SK-N-SH (cell line): Measurements from ENCODE around the gene RREB1. TPM values are rescaled to one million over a fixed set of nuclear protein-coding genes. Genes with fewer than 3 reads are reported as not detected.

ENCODE experiments used
- CTCF ChIA-PET: fragments of 300-600, 350-600 bp; formaldehyde crosslinking; extraction: SDS; loops from one replicate; lab custom pipeline; 2021; lab: Yijun Ruan, JAX
- POLR2A ChIA-PET: fragments of 350-600 bp; sonication (Branson Sonifier 250); formaldehyde crosslinking; extraction: SDS; loops from one replicate; lab custom pipeline; 2020; ENCODE audit warnings: antibody characterized with exemption, inconsistent platforms; lab: Yijun Ruan, JAX
- DNase-seq: peaks from one replicate; pipeline ENCODE4 v3.0.0; 2012
- H2AFZ ChIP-seq: fragments of 200-600 bp; sonication (generic); 2 replicates; pipeline ENCODE4 v1.8.1; 2016; ENCODE audit warnings: antibody characterized with exemption, mild to moderate bottlenecking, low read depth
- H3F3A ChIP-seq: fragments of 200-600 bp; sonication (generic); replicated peaks from 2 replicates; pipeline ENCODE3; 2016; ENCODE audit warnings: antibody characterized with exemption, mild to moderate bottlenecking; ENCODE audit not compliant: insufficient read depth
- H3K27ac ChIP-seq, 2 experiments: fragments of 200-500 bp in 1 of 2; fragments of 200-600 bp in 1 of 2; sonication (Bioruptor generic) in 1 of 2; sonication (generic), shearing (Covaris generic) in 1 of 2; 2 replicates each; pipeline versions ENCODE4 v1.5.1 to v1.6.1; 2014 to 2016; ENCODE audit warnings: low read depth in 2 of 2, inconsistent platforms in 1 of 2, low read length in 1 of 2, mild to moderate bottlenecking in 1 of 2, mixed read lengths in 1 of 2
- H3K27me3 ChIP-seq: fragments of 200-600 bp; sonication (generic), shearing (Covaris generic); 2 replicates; pipeline ENCODE4 v1.6.1; 2016; ENCODE audit warnings: mixed run types; ENCODE audit not compliant: insufficient read depth
- H3K36me3 ChIP-seq, 2 experiments: fragments of 200-500 bp in 1 of 2; fragments of 200-600 bp in 1 of 2; sonication (Bioruptor generic) in 1 of 2; sonication (generic) in 1 of 2; replicated peaks in 1 of 2; 2 replicates each; pipeline versions ENCODE3 to v1.5.1; 2014 to 2016; ENCODE audit warnings: low read length in 1 of 2, mild to moderate bottlenecking in 1 of 2; ENCODE audit not compliant: insufficient read depth in 2 of 2, control insufficient read depth in 1 of 2
- H3K4me1 ChIP-seq, 2 experiments: fragments of 200-500 bp in 1 of 2; fragments of 200-600 bp in 1 of 2; sonication (Bioruptor generic) in 1 of 2; sonication (generic), shearing (Covaris generic) in 1 of 2; 2 replicates each; pipeline versions ENCODE4 v1.5.1 to v1.6.1; 2014 to 2016; ENCODE audit warnings: low read depth in 1 of 2, low read length in 1 of 2, mixed run types in 1 of 2; ENCODE audit not compliant: insufficient read depth in 2 of 2, control insufficient read depth in 1 of 2
- H3K4me2 ChIP-seq: fragments of 200-600 bp; sonication (generic), shearing (Covaris generic); 2 replicates; pipeline ENCODE4 v1.6.1; 2017; ENCODE audit warnings: mixed run types
- H3K4me3 ChIP-seq, 2 experiments: fragments of 200-500 bp in 1 of 2; fragments of 200-600 bp in 1 of 2; sonication (Bioruptor generic) in 1 of 2; sonication (generic), shearing (Covaris generic) in 1 of 2; 2 replicates each; pipeline versions ENCODE4 v1.5.1 to v1.8.1; 2014 to 2016; ENCODE audit warnings: low read depth in 2 of 2, inconsistent platforms in 1 of 2, low read length in 1 of 2, mild to moderate bottlenecking in 1 of 2, mixed read lengths in 1 of 2, moderate library complexity in 1 of 2
- H3K79me2 ChIP-seq: fragments of 200-600 bp; sonication (generic); 2 replicates; pipeline ENCODE4 v1.8.1; 2017; ENCODE audit warnings: mild to moderate bottlenecking; ENCODE audit not compliant: insufficient read depth
- H3K9ac ChIP-seq: fragments of 200-600 bp; sonication (generic); 2 replicates; pipeline ENCODE4 v1.6.1; 2017; ENCODE audit warnings: mixed run types
- H3K9me2 ChIP-seq: fragments of 200-600 bp; sonication (generic); 2 replicates; pipeline ENCODE4 v1.6.1; 2017; ENCODE audit warnings: mixed run types
- H3K9me3 ChIP-seq: fragments of 200-600 bp; sonication (generic); 2 replicates; pipeline ENCODE4 v1.6.1; 2017; ENCODE audit warnings: mixed run types, mild to moderate bottlenecking, moderate library complexity
- H4K20me1 ChIP-seq: fragments of 200-600 bp; sonication (generic); 2 replicates; pipeline ENCODE4 v1.6.1; 2017; ENCODE audit warnings: mild to moderate bottlenecking, mixed run types; ENCODE audit not compliant: insufficient read depth
- ELF1 ChIP-seq: IDR thresholded peaks from 2 replicates; pipeline ENCODE4 v1.4.0; 2012
- EP300 ChIP-seq, 2 experiments: IDR thresholded peaks; 2 replicates each; pipeline versions ENCODE4 v1.4.0 to v1.6.1; 2012; ENCODE audit warnings: borderline replicate concordance in 1 of 2, low read depth in 1 of 2, low read length in 1 of 2
- GABPA ChIP-seq: IDR thresholded peaks from 2 replicates; pipeline ENCODE4 v1.4.0; 2012; ENCODE audit warnings: low read depth, mild to moderate bottlenecking
- GATA2 ChIP-seq: sonication (generic); formaldehyde crosslinking; IDR thresholded peaks from 2 replicates; pipeline ENCODE4 v1.5.0; 2020; ENCODE audit warnings: mild to moderate bottlenecking, missing genetic modification reagents
- JUND ChIP-seq: IDR thresholded peaks from 2 replicates; pipeline ENCODE4 v1.4.0; 2012
- MEF2A ChIP-seq: IDR thresholded peaks from 2 replicates; pipeline ENCODE4 v1.4.0; 2012; ENCODE audit warnings: low read depth, borderline replicate concordance
- MXI1 ChIP-seq: IDR thresholded peaks from 2 replicates; pipeline ENCODE4 v1.6.1; 2012; ENCODE audit warnings: mild to moderate bottlenecking, low read depth, low read length, improper control_type of control experiment
- POLR2AphosphoS5 ChIP-seq: IDR thresholded peaks from 2 replicates; pipeline ENCODE4 v1.6.1; 2012; ENCODE audit warnings: low read depth, low read length
- RAD21 ChIP-seq: IDR thresholded peaks from 2 replicates; pipeline ENCODE4 v1.6.1; 2012; ENCODE audit warnings: mild to moderate bottlenecking, low read length
- RCOR1 ChIP-seq: fragments of 150-350 bp; IDR thresholded peaks from 2 replicates; pipeline ENCODE4 v1.6.1; 2017; ENCODE audit warnings: antibody characterized with exemption, low read length
- TCF12 ChIP-seq: IDR thresholded peaks from 2 replicates; pipeline ENCODE4 v1.4.0; 2012
- YY1 ChIP-seq: IDR thresholded peaks from 2 replicates; pipeline ENCODE4 v1.4.0; 2012; ENCODE audit warnings: low read depth, mild to moderate bottlenecking
- WGBS: methylation state at CpG from one replicate; pipeline ENCODE4 v1.1.6; 2017; ENCODE audit warnings: low lambda C conversion rate; 5-methylcytosine and 5-hydroxymethylcytosine counted together
- polyA plus RNA-seq, 3 experiments: library from polyadenylated mRNA; depleted of rRNA; stranded (reverse); fragments of >200 nt; gene quantifications; 2 replicates each; pipeline ENCODE4 v1.2.3, GENCODE V29; 2012
- TF ChIP-seq, protein P1 (sequence below): fragments of 200-600 bp; sonication (generic); IDR thresholded peaks from 2 replicates; pipeline ENCODE4 v1.6.1; 2017; ENCODE audit warnings: antibody characterized with exemption, mild to moderate bottlenecking, moderate library complexity
- TF ChIP-seq, protein P2 (sequence below): fragments of 150-350 bp; IDR thresholded peaks from 2 replicates; pipeline ENCODE4 v1.6.1; 2016; ENCODE audit warnings: mild to moderate bottlenecking, low read depth, low read length

The RREB1 gene
- polyA plus RNA-seq, 1 of the 3 experiments (the other 2 are of a cell fraction) = 2.0 TPM

DNA sequence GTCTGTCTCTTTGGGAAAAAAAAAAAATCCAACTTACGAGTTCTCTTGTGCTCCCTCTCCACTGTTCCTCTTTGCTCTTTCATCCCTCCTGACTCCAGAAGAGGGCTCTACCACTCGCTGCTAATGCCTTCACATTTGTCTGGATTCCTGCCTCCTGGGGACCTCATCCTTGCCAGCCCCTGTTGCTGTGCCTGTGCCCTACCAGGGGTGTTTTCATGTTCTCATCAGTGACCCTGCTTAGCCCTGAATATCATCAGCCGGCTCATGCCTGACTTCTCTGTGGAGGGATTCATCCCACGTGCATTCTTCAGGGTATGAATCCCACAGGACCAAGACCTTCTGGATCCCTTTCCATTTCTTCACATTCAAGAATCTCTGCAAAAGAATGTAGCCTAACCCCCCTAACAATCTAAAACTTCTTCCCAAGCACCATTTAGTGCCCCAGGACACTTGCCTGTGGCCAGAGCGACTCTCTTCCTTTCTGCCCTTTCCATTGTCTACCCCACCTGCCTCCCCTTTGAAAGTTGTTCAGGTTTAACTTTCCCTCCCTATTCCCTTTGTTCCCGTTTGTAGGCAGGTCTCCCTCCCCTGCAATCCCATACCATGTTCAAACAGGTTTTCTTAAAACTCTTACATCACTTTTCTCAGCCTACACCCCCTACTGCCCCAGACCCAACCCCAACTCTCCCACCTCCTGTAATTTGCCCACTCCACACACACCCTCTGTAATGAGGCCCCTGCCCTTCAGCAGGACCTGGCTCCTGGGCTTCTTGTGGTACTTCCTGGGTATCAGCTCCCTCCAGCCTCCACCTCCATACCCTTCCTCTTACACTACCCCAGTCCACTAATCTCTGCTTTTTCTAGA, 50.2 kb downstream of the RREB1 start:
- TF ChIP-seq, protein P1, sequence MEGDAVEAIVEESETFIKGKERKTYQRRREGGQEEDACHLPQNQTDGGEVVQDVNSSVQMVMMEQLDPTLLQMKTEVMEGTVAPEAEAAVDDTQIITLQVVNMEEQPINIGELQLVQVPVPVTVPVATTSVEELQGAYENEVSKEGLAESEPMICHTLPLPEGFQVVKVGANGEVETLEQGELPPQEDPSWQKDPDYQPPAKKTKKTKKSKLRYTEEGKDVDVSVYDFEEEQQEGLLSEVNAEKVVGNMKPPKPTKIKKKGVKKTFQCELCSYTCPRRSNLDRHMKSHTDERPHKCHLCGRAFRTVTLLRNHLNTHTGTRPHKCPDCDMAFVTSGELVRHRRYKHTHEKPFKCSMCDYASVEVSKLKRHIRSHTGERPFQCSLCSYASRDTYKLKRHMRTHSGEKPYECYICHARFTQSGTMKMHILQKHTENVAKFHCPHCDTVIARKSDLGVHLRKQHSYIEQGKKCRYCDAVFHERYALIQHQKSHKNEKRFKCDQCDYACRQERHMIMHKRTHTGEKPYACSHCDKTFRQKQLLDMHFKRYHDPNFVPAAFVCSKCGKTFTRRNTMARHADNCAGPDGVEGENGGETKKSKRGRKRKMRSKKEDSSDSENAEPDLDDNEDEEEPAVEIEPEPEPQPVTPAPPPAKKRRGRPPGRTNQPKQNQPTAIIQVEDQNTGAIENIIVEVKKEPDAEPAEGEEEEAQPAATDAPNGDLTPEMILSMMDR = 0 out of 2 replicates have a peak, but pooled peaks have one; percentile 12
- no peak for TF ChIP-seq ELF1
- H3K9me2 ChIP-seq = no peaks in the 10 kb centered on the region
- POLR2A ChIA-PET = no interaction called here
- H2AFZ ChIP-seq = no peak overlapping the region
- peak overlapping the region; percentile 62; the same call in 1 of the 2 replicates for H3K4me2 ChIP-seq
- H3K36me3 ChIP-seq = no peaks in the 10 kb centered on the region
- 53% methylated on average over 6 of the region's 6 CpGs for WGBS
- H4K20me1 ChIP-seq = peaks cover 9% of the 10 kb centered on the region; the same call in 1 of the 2 replicates
- H3K79me2 ChIP-seq = peaks cover 92% of the 10 kb centered on the region
- H3K9me3 ChIP-seq = no peaks in the 10 kb centered on the region
- no peak for DNase-seq
- peaks cover 20% of the 10 kb centered on the region for H3F3A ChIP-seq
- H3K9ac ChIP-seq = no peak overlapping the region
- CTCF ChIA-PET = interaction anchor here (0.7 kb wide), 1 partner anchor 12 kb away, joined by 3 read pairs; no protein-coding TSS in a partner anchor
- no peak overlapping the region for H3K4me3 ChIP-seq
- peaks cover 0 to 32% of the 10 kb centered on the region in 2 experiments; a peak in 2 of 4 replicates for H3K4me1 ChIP-seq
- peak overlapping the region in 1 of 2 experiments; percentile 65; a peak in 2 of 4 replicates for H3K27ac ChIP-seq
- H3K27me3 ChIP-seq = no peaks in the 10 kb centered on the region

DNA sequence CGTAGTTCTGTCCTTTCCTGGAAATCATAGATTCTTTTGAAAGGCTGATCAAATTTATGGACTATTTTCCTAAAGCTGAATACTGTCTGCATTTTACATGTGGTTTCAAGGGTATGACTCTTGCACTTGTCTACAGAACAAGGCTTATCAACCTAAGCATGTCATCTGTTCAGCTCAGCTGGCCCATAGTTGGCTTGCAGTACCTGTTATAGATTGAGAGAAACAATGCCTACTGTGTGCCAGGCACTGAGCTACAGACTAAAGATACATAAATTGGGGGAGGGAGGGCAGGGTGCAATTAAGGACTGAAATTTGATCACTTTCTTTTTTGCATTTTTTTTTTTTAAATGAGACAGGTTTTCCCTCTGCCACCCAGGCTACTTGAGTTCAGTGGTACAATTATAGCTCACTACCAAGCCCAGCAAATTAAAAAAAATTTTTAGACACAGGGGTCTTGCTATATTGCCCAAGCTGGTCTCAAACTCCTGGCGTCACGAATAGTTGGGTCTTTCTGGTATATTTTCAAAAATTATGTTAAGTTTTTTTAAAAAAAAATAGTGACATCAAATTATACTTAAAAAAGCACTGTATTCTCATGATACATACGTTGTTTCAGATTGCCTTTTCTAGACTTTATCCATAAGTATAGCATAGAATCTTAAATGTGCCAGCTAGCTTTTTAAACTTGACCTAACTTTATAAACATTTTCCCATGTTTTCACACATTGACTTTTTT, 52.2 kb downstream of the RREB1 start:
- Histone ChIP-seq H4K20me1 (0 out of 2 replicates have a peak, but pooled peaks cover 10% of the 10 kb centered on the region), H3K9me3 (no peaks in the 10 kb centered on the region), H3K9ac (no peak overlapping the region), H3K9me2 (no peaks in the 10 kb centered on the region), H3F3A (peaks cover 20% of the 10 kb centered on the region), H3K4me1 (peaks cover 1 to 41% of the 10 kb centered on the region in 2 experiments; a peak in 2 of 4 replicates), H3K4me3 (no peak overlapping the region), H3K79me2 (peaks cover 92% of the 10 kb centered on the region), H3K4me2 (no peak overlapping the region), H3K36me3 (no peaks in the 10 kb centered on the region)
- WGBS = 76% methylated on average over 4 of the region's 4 CpGs
- TF ChIP-seq GABPA (no peak), ELF1 (no peak), MXI1 (no peak), EP300 (IDR thresholded peaks at IDR 0.05; ENCODE audit: borderline replicate concordance in 1 of 2, low read depth in 1 of 2, low read length in 1 of 2) (no peak), RCOR1 (no peak), GATA2 (CRISPR knock-in tag) (no peak), MEF2A (no peak), YY1 (no peak), TCF12 (no peak), JUND (no peak), POLR2AphosphoS5 (no peak), RAD21 (no peak)
- TF ChIP-seq, protein P2, sequence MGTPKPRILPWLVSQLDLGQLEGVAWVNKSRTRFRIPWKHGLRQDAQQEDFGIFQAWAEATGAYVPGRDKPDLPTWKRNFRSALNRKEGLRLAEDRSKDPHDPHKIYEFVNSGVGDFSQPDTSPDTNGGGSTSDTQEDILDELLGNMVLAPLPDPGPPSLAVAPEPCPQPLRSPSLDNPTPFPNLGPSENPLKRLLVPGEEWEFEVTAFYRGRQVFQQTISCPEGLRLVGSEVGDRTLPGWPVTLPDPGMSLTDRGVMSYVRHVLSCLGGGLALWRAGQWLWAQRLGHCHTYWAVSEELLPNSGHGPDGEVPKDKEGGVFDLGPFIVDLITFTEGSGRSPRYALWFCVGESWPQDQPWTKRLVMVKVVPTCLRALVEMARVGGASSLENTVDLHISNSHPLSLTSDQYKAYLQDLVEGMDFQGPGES = no peak
- TF ChIP-seq, all 33 proteins: peak for 0
- ChIA-PET POLR2A (no interaction called here), CTCF (interaction anchor here (0.8 kb wide), 1 partner anchor 9 kb away, joined by 3 read pairs; no protein-coding TSS in a partner anchor)
- no peaks in the 10 kb centered on the region for H3K27me3 ChIP-seq
- no peak overlapping the region; a peak in 1 of 4 replicates for H3K27ac ChIP-seq
- DNase-seq = no peak
- H2AFZ ChIP-seq = no peak overlapping the region
